Measurements from ENCODE around the gene LRFN2.

The LRFN2 gene

GRCh38 chr6:40543776-40544175 lies 43.4 kb downstream of the LRFN2 start:
- DNase-seq (ENCODE audit: low spot score), result no peak

DNA sequence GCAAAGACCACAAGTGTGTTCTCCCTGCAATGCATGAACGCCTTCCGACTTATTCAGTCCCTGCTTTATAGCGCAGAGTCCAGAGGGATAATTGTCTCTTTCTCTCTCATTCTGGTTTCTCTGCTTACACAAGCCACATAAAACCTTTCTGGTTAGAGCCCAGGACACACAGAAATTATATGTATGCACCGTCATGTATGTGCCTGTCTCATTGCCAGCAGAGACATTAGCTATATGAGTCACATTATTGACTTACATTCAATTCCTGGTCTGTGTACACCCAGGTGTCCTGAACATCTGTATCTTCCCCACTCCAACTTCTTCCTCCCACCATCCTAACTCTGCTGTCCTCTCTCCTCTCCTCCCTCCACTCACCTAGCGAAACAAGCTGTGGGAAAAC lies 44.0 kb downstream of the LRFN2 start:
- no peak for DNase-seq (ENCODE audit: low spot score)

DNA sequence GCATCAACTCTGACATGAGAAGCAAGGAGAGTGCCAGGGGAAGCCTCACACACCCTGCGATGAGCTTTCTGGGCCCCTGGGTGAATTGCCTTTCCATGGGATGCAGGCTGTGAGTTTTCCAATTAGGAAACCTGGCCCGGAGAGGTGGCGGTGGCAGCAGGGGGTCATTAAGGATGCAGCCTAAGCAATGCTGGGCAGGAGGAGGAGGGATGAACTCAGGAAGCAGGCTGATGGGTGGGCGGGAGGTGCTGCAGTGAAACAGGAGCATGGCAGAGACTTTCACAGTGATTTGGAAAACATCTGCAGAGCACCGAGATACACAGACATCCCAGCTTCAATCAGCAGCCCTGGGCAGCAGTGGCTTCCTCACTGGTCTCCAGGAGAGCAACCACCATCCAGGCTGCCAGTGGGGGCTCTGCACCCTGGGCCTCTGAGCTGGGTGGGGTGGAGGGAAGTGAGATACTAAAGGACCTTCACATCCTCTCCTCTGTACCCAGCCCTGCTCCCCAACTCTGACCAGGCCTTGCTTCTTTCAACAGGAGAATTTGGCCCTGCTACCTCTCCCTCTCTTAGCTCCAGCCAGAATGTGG lies 44.9 kb downstream of the LRFN2 start:
- DNase-seq (ENCODE audit: low spot score), result no peak

DNA sequence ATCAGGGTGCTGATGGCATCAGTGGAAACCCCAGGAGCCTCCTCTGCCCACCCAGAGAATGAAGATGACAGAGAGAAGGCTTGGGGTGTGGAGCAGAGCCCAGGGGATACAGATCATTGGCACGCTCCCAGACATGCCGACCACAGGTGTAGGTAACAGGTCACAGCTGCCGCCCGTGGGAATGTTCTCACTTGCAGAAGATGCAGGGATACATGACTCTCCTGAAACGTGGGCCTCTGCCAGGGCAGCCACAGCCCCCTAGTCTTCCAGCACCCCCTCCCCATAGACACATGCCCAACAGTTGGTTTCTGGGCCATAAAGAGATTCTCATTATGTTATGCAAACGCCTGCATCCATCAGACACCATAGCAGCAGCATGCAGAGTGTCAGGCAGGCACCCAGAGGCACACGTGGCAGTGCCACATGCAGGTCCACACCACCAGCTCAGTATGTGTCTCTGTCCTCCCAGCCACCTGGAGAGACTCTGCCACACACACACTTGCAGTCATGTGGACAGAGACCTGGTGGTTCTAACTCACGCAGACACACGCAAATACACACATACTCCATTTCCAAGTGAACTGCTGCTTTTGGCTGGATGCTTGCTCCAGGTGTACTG lies 45.5 kb downstream of the LRFN2 start:
- DNase-seq (ENCODE audit: low spot score), result no peak

DNA sequence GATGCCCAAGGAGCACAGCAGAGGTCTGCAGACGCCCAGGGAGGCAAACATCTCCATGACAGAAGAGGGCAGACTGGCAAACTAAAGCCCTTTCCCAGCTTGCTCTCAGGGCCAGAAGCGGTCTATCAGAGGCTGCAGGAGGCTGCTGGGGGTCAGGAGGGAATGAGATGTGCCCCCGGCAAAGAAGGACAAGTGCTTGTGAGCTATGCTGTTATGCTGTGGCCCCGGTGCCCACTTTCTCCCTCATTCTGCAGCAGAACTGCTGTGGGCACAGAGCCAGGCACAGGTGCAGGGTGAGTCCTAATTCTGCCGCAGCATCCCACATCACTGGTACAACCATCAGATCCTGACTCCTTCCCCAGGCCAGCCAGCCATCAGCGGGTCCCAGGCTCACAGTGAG lies 46.4 kb downstream of the LRFN2 start:
- DNase-seq (ENCODE audit: low spot score), result no peak

- DNase-seq (ENCODE audit: low spot score), result no peak
These were observed 47.3 kb downstream of the LRFN2 start for GRCh38 chr6:40539853-40540252.

DNA sequence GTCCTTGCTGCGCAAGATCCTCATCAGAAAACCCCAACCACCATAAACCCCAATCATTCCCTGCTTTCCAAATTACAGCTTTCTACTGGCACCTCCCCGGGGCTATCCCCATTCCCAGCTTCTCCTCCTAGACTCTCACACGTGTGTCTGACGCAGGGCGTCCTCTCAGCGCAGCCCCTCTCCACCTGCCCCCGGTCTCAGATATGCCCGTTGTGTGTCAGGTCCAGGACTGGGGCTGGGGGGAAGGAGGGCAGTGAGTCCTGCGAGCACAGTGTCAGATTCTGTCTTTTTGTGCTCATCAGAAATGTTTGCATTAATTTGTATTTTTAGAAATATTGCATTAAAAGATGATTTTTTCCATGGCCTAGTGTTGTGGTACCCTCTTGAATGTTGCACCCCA lies 48.6 kb downstream of the LRFN2 start:
- DNase-seq (ENCODE audit: low spot score), result no peak

DNA sequence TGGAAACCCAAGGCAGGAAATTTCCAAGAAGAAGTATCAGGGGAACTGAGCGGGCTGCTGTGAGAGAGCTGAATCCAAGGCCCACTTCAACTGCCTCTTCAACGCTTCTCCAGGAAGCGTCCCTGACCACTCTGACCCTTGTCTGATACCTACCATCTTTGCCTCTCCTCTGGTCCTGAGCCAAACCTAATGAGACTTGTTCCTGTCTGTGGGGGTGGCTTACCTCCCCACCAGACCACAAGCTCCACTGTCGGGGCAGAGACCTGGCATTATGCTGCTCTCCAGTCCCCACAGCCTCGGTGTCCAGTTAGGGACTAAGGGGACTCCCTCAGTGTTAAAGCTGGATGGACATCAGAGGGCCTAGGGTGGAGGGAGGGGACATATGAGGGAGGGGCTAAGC lies 49.7 kb downstream of the LRFN2 start:
- no peak for DNase-seq (ENCODE audit: low spot score)

DNA sequence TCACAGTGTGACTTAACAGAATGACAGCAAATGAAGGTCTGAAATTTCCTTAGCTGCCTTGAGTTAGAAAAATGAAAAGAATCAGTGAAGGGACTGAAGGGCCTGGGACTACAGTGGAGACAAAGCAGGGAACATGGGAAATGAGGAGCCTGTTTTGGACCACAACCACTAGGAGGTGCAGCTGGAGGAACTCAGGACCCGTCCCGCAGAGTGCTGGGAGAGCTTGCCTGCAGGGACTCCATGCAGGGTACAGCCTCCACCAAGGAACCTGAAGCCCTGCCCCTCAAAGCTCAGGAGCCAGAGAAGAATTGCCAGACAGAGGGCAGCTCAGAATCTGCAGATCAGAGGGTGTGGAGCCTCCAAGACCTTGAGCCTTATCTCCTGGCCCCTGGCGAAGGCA lies 50.7 kb downstream of the LRFN2 start:
- no peak for DNase-seq (ENCODE audit: low spot score)

- DNase-seq (ENCODE audit: low spot score), result no peak
These were observed 51.3 kb downstream of the LRFN2 start for GRCh38 chr6:40535819-40536380.

GRCh38 chr6:40535110-40535818 lies 51.9 kb downstream of the LRFN2 start:
- DNase-seq (ENCODE audit: low spot score), result no peak

DNA sequence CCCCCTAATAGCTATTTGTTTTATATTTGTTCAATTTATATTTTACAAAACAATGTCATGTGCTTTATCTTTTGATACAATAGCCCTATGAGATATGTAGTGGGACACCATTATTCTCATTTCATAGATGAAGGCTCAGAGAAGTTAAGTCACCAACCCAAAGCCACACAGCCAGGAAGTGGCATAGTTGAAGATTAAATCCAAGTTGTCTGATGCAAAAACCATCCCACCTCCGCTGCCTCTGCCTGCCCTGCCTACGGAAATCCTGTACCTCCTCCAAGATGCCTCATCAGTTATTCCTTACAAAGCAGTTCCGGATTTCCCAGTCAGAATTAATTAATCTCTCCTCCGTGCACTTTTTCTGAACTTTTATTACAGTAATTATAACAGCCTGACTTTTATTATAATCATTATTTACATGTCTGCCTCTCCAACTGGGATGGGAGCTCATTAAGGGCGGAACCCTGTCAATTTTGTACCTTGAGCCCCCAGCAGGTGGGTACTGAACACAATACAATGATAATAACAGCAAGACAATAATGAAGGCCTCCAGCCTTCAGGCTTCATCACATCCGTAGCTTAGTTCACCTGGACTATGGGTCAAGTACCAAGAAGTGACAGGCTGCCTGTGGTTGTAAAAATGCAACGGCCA lies 54.7 kb downstream of the LRFN2 start:
- DNase-seq (ENCODE audit: low spot score), result no peak

DNA sequence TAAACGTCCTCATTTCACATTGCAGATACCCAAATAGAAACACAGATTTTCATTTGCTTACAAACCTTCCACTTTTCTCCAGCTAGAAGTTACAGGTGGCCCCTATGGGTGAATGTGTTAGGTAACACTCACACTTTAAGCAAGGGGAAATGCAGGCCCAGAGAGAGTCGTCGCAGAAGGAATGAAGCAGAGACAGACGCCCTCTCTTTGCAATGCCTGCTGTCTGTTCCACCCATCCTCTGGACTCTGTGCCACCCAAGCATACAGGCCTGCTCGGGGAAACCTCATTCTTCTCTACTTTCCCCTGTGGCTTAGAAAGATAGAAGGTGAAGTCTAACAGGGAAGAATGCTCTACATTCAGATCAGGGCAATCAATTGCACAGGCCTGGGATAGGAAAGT lies 57.2 kb downstream of the LRFN2 start:
- DNase-seq (ENCODE audit: low spot score), result no peak

DNA sequence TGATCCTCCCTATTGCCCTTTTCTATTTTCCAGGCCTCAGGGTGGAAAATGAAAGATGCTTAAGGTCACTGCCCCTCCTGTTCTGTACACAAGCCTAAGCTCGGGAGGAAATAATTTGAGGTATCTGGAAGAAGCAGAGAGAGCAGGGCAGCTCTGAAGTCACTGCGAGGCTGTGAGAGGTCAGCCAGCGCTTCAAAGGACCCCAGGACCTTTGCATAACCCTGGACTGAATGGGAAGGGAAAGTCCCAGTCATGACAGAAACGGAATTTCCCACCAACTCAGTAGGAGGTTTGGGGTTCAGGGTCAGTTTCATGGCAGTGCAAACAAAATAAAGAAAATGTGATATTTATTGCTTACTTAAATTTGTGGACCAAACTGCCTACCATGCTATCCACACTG lies 58.1 kb downstream of the LRFN2 start:
- DNase-seq (ENCODE audit: low spot score), result no peak

GRCh38 chr6:40528051-40528450 lies 59.1 kb downstream of the LRFN2 start:
- no peak for DNase-seq (ENCODE audit: low spot score)

DNA sequence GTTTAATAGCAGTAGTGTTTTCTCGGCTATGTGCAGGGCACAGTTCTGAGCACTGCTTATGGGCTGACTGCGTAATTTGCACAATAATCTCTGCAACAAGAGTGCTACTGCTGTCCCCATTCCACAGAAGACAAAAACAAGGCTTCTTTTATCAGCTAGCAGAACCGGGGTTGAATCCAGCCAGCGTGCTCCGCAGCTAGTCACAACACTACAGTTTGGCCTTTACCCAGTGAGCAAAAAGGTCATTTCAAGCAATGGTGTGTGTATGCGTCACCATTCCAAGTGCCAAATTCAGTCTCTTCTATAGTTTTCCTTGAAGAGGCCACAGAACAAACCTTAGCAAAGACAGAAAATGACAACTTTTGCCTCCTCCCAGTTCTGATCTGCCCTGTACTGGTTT lies 61.1 kb downstream of the LRFN2 start:
- DNase-seq (ENCODE audit: low spot score), result no peak

DNA sequence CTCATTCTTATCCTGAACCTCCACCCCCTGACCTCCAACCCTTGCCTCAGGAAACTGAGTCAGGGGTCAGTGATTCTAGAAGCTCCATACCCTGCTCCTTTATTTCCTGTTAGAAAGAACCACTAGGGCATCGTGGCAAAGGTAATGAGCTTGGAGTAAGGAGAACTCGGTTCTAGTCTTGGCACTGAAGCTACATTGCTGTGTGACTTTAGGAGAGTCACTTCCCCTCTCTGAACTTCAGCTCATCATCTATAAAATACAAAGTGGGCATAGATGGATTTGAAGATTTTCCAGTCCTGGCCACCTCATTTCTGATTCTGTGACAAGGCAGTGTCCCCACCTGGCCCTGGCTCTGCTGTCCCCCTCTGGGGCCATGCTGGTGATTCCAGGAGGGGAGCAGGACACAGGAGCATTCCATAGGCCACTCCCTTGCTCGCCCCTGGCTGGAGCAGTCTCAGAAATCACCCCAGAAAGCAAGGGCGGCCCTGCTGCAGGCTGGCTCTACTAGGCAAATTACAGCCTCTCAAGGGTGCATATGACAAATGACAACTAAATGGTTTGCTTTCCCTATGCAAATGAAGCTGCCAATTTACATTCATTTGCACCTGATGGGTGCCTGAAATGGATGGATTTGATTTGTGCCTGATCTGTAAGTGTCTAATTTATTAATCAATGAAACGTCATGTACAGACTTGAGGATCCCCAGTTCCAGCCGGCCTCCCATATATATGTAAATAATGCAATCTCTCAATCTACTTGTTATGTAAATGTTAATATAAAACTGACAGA lies 62.2 kb downstream of the LRFN2 start:
- no peak for DNase-seq (ENCODE audit: low spot score)

DNA sequence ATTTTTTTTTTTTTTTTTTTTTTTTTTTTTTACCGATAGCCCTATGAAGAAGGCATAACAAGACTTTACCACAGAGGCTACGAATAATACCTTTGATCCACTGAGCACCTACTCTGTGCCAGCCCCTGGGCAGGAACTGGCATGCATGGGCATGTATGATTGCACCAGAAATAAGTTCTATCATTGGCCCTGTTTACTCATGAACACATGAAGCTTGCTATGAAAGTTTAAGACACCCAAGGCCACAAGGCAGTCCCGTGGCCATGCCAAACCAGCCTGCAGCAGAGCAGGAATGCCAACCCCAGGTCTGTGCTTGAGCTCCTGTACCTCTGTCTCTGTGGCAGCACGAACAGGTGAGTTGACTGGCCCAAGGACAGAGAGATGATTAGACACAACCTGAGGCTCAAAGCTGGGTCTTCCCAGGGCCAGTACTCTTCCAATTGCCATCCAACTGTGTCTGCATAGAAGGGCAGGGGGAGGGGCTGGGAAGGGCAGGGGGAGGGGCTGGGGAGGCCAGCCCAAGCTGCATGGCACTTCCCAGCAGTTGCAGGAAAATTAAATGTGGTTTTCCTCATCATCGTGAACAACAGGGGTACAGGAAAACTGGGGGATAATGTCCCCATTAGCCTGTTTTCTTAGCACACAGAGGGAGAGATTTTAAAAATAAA lies 63.5 kb downstream of the LRFN2 start:
- no peak for DNase-seq (ENCODE audit: low spot score)

DNA sequence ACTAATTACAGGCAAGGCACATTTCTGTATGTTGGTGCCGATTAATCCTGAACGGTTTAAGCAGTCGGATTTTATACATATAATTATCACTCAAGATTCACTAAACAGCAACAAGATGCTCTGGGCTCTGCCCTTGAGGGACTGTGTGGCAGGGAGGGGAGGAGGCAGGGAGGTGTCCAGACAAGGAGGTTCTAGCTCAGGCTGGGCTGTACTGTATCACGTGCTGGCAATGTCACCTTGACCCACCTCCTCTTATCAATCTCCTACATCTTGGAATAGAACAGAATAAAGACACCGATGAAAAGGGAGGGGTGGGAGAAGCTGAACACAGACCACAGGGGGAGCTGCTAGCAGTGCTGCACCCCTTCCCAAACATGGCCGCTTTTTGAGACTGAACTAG lies 65.7 kb downstream of the LRFN2 start:
- DNase-seq (ENCODE audit: low spot score), result no peak

DNA sequence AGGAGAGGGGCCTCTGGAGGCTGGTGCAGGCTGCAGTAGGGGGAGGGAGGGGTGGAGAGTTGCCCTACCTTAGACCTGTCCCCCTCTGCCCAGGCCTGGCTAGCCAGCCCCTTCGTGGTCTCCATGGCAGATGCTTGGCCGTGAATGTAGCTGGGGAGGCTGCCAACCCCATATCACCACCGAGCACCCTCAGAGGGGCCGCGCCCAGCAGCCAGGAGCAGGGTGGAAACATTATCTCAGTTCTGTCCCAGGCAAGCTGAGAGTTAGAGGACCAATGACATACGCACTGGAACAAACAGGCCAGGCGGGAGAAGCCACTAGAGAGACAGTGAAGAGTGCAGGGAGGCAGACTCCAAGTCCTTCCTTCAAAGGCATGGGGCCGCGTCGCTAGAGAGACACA lies 66.5 kb downstream of the LRFN2 start:
- DNase-seq (ENCODE audit: low spot score), result no peak

DNA sequence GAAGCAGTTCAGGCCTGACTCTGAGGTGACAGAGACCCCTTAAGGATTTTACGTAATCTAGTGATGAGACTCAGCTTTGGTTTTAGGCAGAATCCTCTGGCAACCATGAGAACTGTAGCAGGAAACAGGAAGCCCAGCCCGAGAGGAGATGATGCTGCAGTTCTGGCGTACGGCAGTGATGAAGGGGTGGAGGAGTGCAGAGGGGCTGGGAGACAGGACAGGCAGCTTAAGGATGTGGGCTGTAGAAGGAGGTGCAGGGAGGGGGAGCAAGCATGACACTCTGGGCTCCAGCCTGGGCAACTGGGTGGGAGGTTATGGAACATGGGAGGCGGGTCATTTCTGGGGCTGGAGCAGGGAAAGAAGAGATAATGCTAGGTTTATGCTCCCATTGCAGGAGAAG lies 67.1 kb downstream of the LRFN2 start:
- no peak for DNase-seq (ENCODE audit: low spot score)

GRCh38 chr6:40517654-40518053 lies 69.5 kb downstream of the LRFN2 start:
- no peak for DNase-seq (ENCODE audit: low spot score)
